Uterus (tissue), 2 donors: Measurements from ENCODE around the gene NOTCH2.

Experiments
- POLR2A ChIP-seq, 2 donors: fragments of 450-650 bp; IDR thresholded peaks; one replicate each; pipeline ENCODE4 v1.6.1; 2016; ENCODE audit warnings: antibody characterized with exemption in 2 of 2, mild to moderate bottlenecking in 1 of 2, moderate library complexity in 1 of 2
- TF ChIP-seq, protein P1 (sequence below), 4 experiments: fragments of 200-600 bp in 2 of 4; fragments of 450-650 bp in 2 of 4; sonication (generic) in 2 of 4; IDR thresholded peaks; one replicate each; pipeline ENCODE4 v1.5.1; 2016 to 2019; ENCODE audit warnings: antibody characterized with exemption in 4 of 4, mild to moderate bottlenecking in 2 of 4, moderate library complexity in 1 of 4

DNA sequence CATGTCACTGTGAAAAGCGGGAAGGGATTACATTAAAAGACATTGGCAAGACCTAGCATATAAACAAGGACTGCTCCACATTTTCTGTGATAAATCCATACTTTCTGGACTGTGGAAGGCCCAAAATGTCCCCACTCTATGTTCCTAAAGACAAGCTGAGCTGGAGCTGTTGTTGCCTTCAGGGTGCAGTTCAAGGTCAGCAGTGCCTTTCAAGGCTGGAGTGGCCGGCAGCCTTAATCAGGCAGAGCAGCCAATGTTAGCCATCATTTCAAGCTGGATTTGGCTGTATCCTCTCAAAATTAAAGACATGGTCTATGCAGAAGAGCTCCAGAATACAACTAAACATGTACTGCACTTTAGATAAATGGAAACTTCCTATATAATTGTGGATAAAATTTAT lies 102.8 kb downstream of the NOTCH2 start:
- no peak for TF ChIP-seq POLR2A (IDR thresholded peaks at IDR 0.05)
- TF ChIP-seq, protein P1, sequence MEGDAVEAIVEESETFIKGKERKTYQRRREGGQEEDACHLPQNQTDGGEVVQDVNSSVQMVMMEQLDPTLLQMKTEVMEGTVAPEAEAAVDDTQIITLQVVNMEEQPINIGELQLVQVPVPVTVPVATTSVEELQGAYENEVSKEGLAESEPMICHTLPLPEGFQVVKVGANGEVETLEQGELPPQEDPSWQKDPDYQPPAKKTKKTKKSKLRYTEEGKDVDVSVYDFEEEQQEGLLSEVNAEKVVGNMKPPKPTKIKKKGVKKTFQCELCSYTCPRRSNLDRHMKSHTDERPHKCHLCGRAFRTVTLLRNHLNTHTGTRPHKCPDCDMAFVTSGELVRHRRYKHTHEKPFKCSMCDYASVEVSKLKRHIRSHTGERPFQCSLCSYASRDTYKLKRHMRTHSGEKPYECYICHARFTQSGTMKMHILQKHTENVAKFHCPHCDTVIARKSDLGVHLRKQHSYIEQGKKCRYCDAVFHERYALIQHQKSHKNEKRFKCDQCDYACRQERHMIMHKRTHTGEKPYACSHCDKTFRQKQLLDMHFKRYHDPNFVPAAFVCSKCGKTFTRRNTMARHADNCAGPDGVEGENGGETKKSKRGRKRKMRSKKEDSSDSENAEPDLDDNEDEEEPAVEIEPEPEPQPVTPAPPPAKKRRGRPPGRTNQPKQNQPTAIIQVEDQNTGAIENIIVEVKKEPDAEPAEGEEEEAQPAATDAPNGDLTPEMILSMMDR (IDR thresholded peaks at IDR 0.05) = no peak
